ENCODE measurements around the gene ALDOA. TPM values are rescaled to one million over a fixed set of nuclear protein-coding genes. Genes with fewer than 3 reads are reported as not detected.
A peak's percentile ranks its signal among the peaks of the same experiment; 100 is the strongest.

The ALDOA gene
- total and polyA plus RNA-seq, 9 of the 15 experiments (the other 6 are each of a cell fraction or from before 2014, with no cell fraction given): 311 to 2,224 (median 1,293) TPM

GRCh38 chr16:30033270-30033669 is 32.3 kb upstream of the ALDOA start (continued):
- TF ChIP-seq ESRRA (IDR thresholded peaks at IDR 0.05; ENCODE audit: borderline replicate concordance, low read depth): no peak; the same call in 1 of the 2 replicates
- TF ChIP-seq HDAC8 (tag; IDR thresholded peaks at IDR 0.05): no peak
- TF ChIP-seq HNRNPH1 (optimal IDR thresholded peaks at IDR 0.05; ENCODE audit: low read depth, low read length): no peak
- no peak for TF ChIP-seq GATAD2B (IDR thresholded peaks at IDR 0.05; ENCODE audit: borderline replicate concordance)
- TF ChIP-seq MTA1 (IDR thresholded peaks at IDR 0.05; ENCODE audit: borderline replicate concordance): no peak
- no peak for TF ChIP-seq PTRF (tag; IDR thresholded peaks at IDR 0.05)
- TF ChIP-seq RBFOX2 (IDR thresholded peaks at IDR 0.05; ENCODE audit: low read depth, low read length): no peak
- TF ChIP-seq LEF1 (IDR thresholded peaks at IDR 0.05): no peak
- TF ChIP-seq KDM1A (IDR thresholded peaks at IDR 0.05): peak; percentile 97 to 98
- TF ChIP-seq SP2 (IDR thresholded peaks at IDR 0.05; ENCODE audit: extremely low read depth, low read depth, low read length, poor library complexity, severe bottlenecking): no peak
- no peak for TF ChIP-seq CHAMP1 (IDR thresholded peaks at IDR 0.05)
- TF ChIP-seq KLF6 (CRISPR knock-in tag; IDR thresholded peaks at IDR 0.05; ENCODE audit: borderline replicate concordance): no peak
- TF ChIP-seq SRSF1 (IDR thresholded peaks at IDR 0.05; ENCODE audit: low read depth, low read length): no peak
- no peak for TF ChIP-seq ZNF518B (CRISPR knock-in tag; IDR thresholded peaks at IDR 0.05)
- no peak for TF ChIP-seq ZBTB17 (CRISPR knock-in tag; IDR thresholded peaks at IDR 0.05)
- no peak for TF ChIP-seq GABPB2 (CRISPR knock-in tag; conservative IDR thresholded peaks at IDR 0.05)
- no peak for TF ChIP-seq ZNF280B (CRISPR knock-in tag; IDR thresholded peaks at IDR 0.05)
- no peak for TF ChIP-seq TOE1 (IDR thresholded peaks at IDR 0.05; ENCODE audit: borderline replicate concordance)
- TF ChIP-seq TOE1 (CRISPR knock-in tag; IDR thresholded peaks at IDR 0.05; ENCODE audit: borderline replicate concordance, low read depth): no peak
- TF ChIP-seq ZNF133 (CRISPR knock-in tag; IDR thresholded peaks at IDR 0.05): no peak
- TF ChIP-seq RNF219 (CRISPR knock-in tag; IDR thresholded peaks at IDR 0.05): no peak

Measured in K562 (cell line).